H9 (cell line): ENCODE results near the gene DCAF6. TPM values are rescaled to one million over a fixed set of nuclear protein-coding genes. Genes with fewer than 3 reads are reported as not detected.

ENCODE experiments used
- DNase-seq: peaks from one replicate; pipeline ENCODE4 v3.0.0-alpha.2; 2017
- H2AFZ ChIP-seq: one replicate; pipeline ENCODE4 v1.6.1; 2013; ENCODE audit warnings: mild to moderate bottlenecking, low read length, control low read depth, moderate library complexity
- H2AK5ac ChIP-seq: 2 replicates; pipeline ENCODE4 v1.6.1; 2013; ENCODE audit warnings: low read length, control low read depth, mixed read lengths; ENCODE audit not compliant: insufficient read length
- H2BK120ac ChIP-seq: one replicate; pipeline ENCODE4 v1.6.1; 2013; ENCODE audit warnings: low read depth, mild to moderate bottlenecking, low read length, control low read depth, inconsistent platforms; ENCODE audit not compliant: poor library complexity, severe bottlenecking
- H2BK12ac ChIP-seq: 2 replicates; pipeline ENCODE4 v1.6.1; 2013; ENCODE audit warnings: low read length, control low read depth, mixed read lengths, low read depth; ENCODE audit not compliant: insufficient read length
- H2BK15ac ChIP-seq: 2 replicates; pipeline ENCODE4 v1.6.1; 2013; ENCODE audit warnings: low read depth, low read length, control low read depth
- H2BK20ac ChIP-seq: one replicate; pipeline ENCODE4 v1.6.1; 2013; ENCODE audit warnings: low read depth, mild to moderate bottlenecking, low read length, control low read depth, inconsistent platforms; ENCODE audit not compliant: poor library complexity, severe bottlenecking
- H2BK5ac ChIP-seq: 2 replicates; pipeline ENCODE4 v1.6.1; 2013; ENCODE audit warnings: low read length, control low read depth, mixed read lengths; ENCODE audit not compliant: insufficient read length
- H3K14ac ChIP-seq: 2 replicates; pipeline ENCODE4 v1.6.1; 2013; ENCODE audit warnings: low read length, control low read depth; ENCODE audit not compliant: insufficient read depth
- H3K18ac ChIP-seq: 2 replicates; pipeline ENCODE4 v1.6.1; 2013; ENCODE audit warnings: low read depth, mild to moderate bottlenecking, mixed read lengths, low read length, control low read depth; ENCODE audit not compliant: insufficient read length
- H3K23ac ChIP-seq: 2 replicates; pipeline ENCODE4 v1.6.1; 2013; ENCODE audit warnings: low read length, control low read depth, mixed read lengths, low read depth; ENCODE audit not compliant: insufficient read length
- H3K23me2 ChIP-seq: 2 replicates; pipeline ENCODE4 v1.6.1; 2013; ENCODE audit warnings: low read depth, mild to moderate bottlenecking, mixed read lengths, low read length, control low read depth; ENCODE audit not compliant: insufficient read length, poor library complexity, severe bottlenecking
- H3K27ac ChIP-seq: 2 replicates; pipeline ENCODE4 v1.5.1; 2013; ENCODE audit warnings: low read length, control low read depth, mixed read lengths, low read depth; ENCODE audit not compliant: insufficient read length
- H3K27me3 ChIP-seq: 2 replicates; pipeline ENCODE4 v1.6.1; 2013; ENCODE audit warnings: low read length, control low read depth, inconsistent platforms; ENCODE audit not compliant: insufficient read depth
- H3K4ac ChIP-seq: 2 replicates; pipeline ENCODE4 v1.6.1; 2013; ENCODE audit warnings: low read depth, mild to moderate bottlenecking, control low read depth, inconsistent platforms, low read length, moderate library complexity
- H3K4me1 ChIP-seq: 2 replicates; pipeline ENCODE4 v1.6.1; 2013; ENCODE audit warnings: low read length, control low read depth, inconsistent platforms; ENCODE audit not compliant: insufficient read depth
- H3K4me2 ChIP-seq: 2 replicates; pipeline ENCODE4 v1.6.1; 2013; ENCODE audit warnings: low read length, control low read depth, mixed read lengths; ENCODE audit not compliant: insufficient read length, insufficient read depth
- H3K56ac ChIP-seq: 2 replicates; pipeline ENCODE4 v1.6.1; 2013; ENCODE audit warnings: low read depth, mild to moderate bottlenecking, mixed read lengths, low read length, control low read depth; ENCODE audit not compliant: insufficient read length
- H3K79me1 ChIP-seq: 2 replicates; pipeline ENCODE4 v1.6.1; 2013; ENCODE audit warnings: low read depth, mild to moderate bottlenecking, moderate library complexity, low read length, control low read depth, inconsistent platforms; ENCODE audit not compliant: insufficient read depth, poor library complexity, severe bottlenecking
- H3K79me2 ChIP-seq: 2 replicates; pipeline ENCODE4 v1.6.1; 2013; ENCODE audit warnings: low read length, control low read depth, inconsistent platforms; ENCODE audit not compliant: insufficient read depth
- H3K9ac ChIP-seq: 2 replicates; pipeline ENCODE4 v1.6.1; 2013; ENCODE audit warnings: low read length, control low read depth, mixed read lengths; ENCODE audit not compliant: insufficient read length; ENCODE audit errors: extremely low read depth
- H3K9me3 ChIP-seq: one replicate; pipeline ENCODE4 v1.6.1; 2013; ENCODE audit warnings: low read depth, low read length, inconsistent platforms; ENCODE audit not compliant: control insufficient read depth
- H3T11ph ChIP-seq: one replicate; pipeline ENCODE4 v1.6.1; 2013; ENCODE audit warnings: mild to moderate bottlenecking, low read length, control low read depth, inconsistent platforms
- H4K20me1 ChIP-seq: one replicate; pipeline ENCODE4 v1.6.1; 2013; ENCODE audit not compliant: control insufficient read depth, insufficient read length, insufficient read depth
- H4K5ac ChIP-seq: 2 replicates; pipeline ENCODE4 v1.6.1; 2013; ENCODE audit warnings: low read depth, mild to moderate bottlenecking, mixed read lengths, low read length, control low read depth; ENCODE audit not compliant: insufficient read length
- H4K8ac ChIP-seq: replicated peaks from 2 replicates; pipeline ENCODE4 v1.6.1; 2013; ENCODE audit warnings: low read length, control low read depth, mixed read lengths, low read depth; ENCODE audit not compliant: insufficient read length
- H4K91ac ChIP-seq: 2 replicates; pipeline ENCODE4 v1.6.1; 2013; ENCODE audit warnings: low read depth, mild to moderate bottlenecking, moderate library complexity, mixed read lengths, low read length, control low read depth; ENCODE audit not compliant: insufficient read length
- H3K27ac Mint-ChIP-seq, 3 experiments: 2 replicates in 2 of 3; 3 replicates in 1 of 3; pipeline ENCODE4 v1.8.0; 2020 to 2021; ENCODE audit warnings: mixed read lengths in 3 of 3, mild to moderate bottlenecking in 1 of 3, moderate library complexity in 1 of 3
- H3K27me3 Mint-ChIP-seq: 2 replicates; pipeline ENCODE4 v1.8.0; 2021; ENCODE audit warnings: low read depth, mild to moderate bottlenecking, moderate library complexity, mixed read lengths
- H3K36me3 Mint-ChIP-seq, 3 experiments: 2 replicates in 2 of 3; 3 replicates in 1 of 3; pipeline ENCODE4 v1.8.0; 2020 to 2021; ENCODE audit warnings: low read depth in 3 of 3, mixed read lengths in 3 of 3; ENCODE audit not compliant: insufficient read depth in 1 of 3
- H3K4me1 Mint-ChIP-seq, 2 experiments: 2 replicates each; pipeline ENCODE4 v1.8.0; 2020; ENCODE audit warnings: mixed read lengths in 2 of 2
- H3K4me3 Mint-ChIP-seq, 2 experiments: 2 replicates in 1 of 2; 3 replicates in 1 of 2; pipeline ENCODE4 v1.8.0; 2020 to 2021; ENCODE audit warnings: mild to moderate bottlenecking in 2 of 2, mixed read lengths in 2 of 2, moderate library complexity in 1 of 2
- H3K9me3 Mint-ChIP-seq, 2 experiments: 2 replicates in 1 of 2; 3 replicates in 1 of 2; pipeline ENCODE4 v1.8.0; 2020; ENCODE audit warnings: mild to moderate bottlenecking in 2 of 2, mixed read lengths in 2 of 2, moderate library complexity in 1 of 2
- WGBS: extraction: QIAGEN DNeasy Blood & Tissue Kit; methylation state at CpG from one replicate; pipeline ENCODE4 v1.1.7; 2013; ENCODE audit warnings: missing lambda C conversion rate, low lambda C conversion rate, mixed read lengths; ENCODE audit not compliant: insufficient read length; ENCODE audit errors: extremely low coverage; 5-methylcytosine and 5-hydroxymethylcytosine counted together
- total RNA-seq: library from RNA; stranded (reverse); gene quantifications from 2 replicates; pipeline ENCODE4 v1.2.1, GENCODE V29; 2021
- TF ChIP-seq, protein P1 (sequence below): fragments of 200-600 bp; sonication (generic); conservative IDR thresholded peaks from 3 replicates; pipeline ENCODE4 v1.8.0; 2021; ENCODE audit warnings: antibody characterized with exemption, mild to moderate bottlenecking

The DCAF6 gene
- total RNA-seq, 1 experiment from 2014 or later, result 16.0 TPM

DNA sequence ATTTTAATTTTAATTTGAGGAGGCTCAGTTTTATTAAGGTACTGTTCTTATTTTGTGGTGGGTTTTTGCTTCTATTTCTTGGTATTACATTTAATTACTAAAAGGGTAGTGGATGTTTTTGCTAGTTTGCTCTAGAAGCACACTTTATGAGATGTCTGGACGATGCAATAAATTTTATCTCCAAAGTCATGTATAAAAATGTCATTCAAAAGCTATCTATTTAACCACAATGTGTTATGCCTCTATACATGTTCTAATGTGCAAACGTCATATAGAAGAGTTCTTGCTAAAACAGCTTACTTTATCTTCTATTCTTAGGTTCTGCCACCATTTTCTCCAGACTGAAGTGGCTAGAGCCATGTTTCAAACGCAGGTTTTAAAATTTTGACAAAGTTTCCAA, 13.3 kb downstream of the DCAF6 start:
- Histone ChIP-seq H3K56ac (no peak overlapping the region), H3K4me1 (no peaks in the 10 kb centered on the region), H4K5ac (no peak overlapping the region), H2AK5ac (no peak overlapping the region), H3T11ph (no peak overlapping the region), H3K9ac (no peak overlapping the region), H3K14ac (no peak overlapping the region), H3K27ac (no peak overlapping the region), H3K27me3 (no peaks in the 10 kb centered on the region), H3K23ac (no peak overlapping the region), H2BK15ac (no peak overlapping the region), H4K20me1 (no peaks in the 10 kb centered on the region), H2BK12ac (no peak overlapping the region), H2BK120ac (no peak overlapping the region), H2BK20ac (no peak overlapping the region), H4K91ac (no peak overlapping the region), H2BK5ac (no peak overlapping the region), H3K9me3 (no peaks in the 10 kb centered on the region), H4K8ac (no peak overlapping the region), H2AFZ (no peak overlapping the region), H3K4ac (no peak overlapping the region), H3K23me2 (no peaks in the 10 kb centered on the region), H3K79me2 (peaks cover 5% of the 10 kb centered on the region; the same call in 1 of the 2 replicates), H3K79me1 (peaks cover 2% of the 10 kb centered on the region), H3K18ac (no peak overlapping the region), H3K4me2 (no peak overlapping the region)
- H3K27ac Mint-ChIP-seq, result no peak overlapping the region
- no peaks in the 10 kb centered on the region for H3K27me3 Mint-ChIP-seq
- no peak for DNase-seq
- H3K9me3 Mint-ChIP-seq, result no peaks in the 10 kb centered on the region
- peaks cover 11 to 39% (median 27%) of the 10 kb centered on the region in 3 experiments; a peak in 6 of 7 replicates for H3K36me3 Mint-ChIP-seq
- H3K4me1 Mint-ChIP-seq, result peaks cover 16% of the 10 kb centered on the region in 2 experiments
- TF ChIP-seq, protein P1, sequence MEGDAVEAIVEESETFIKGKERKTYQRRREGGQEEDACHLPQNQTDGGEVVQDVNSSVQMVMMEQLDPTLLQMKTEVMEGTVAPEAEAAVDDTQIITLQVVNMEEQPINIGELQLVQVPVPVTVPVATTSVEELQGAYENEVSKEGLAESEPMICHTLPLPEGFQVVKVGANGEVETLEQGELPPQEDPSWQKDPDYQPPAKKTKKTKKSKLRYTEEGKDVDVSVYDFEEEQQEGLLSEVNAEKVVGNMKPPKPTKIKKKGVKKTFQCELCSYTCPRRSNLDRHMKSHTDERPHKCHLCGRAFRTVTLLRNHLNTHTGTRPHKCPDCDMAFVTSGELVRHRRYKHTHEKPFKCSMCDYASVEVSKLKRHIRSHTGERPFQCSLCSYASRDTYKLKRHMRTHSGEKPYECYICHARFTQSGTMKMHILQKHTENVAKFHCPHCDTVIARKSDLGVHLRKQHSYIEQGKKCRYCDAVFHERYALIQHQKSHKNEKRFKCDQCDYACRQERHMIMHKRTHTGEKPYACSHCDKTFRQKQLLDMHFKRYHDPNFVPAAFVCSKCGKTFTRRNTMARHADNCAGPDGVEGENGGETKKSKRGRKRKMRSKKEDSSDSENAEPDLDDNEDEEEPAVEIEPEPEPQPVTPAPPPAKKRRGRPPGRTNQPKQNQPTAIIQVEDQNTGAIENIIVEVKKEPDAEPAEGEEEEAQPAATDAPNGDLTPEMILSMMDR, result no peak
- H3K4me3 Mint-ChIP-seq, result no peak overlapping the region
- no CpG with 5 or more reads among the region's 3 CpGs for WGBS
